ENCODE data around the gene RCAN2.

Gene RCAN2

GRCh38 chr6:46472243-46472642 is 19.0 kb downstream of the RCAN2 start:
- no peaks in the 10 kb centered on the region for H4K20me1 ChIP-seq (ENCODE audit: insufficient read depth, low read length)
- H3F3A ChIP-seq (ENCODE audit: insufficient read depth, low read length): no peaks in the 10 kb centered on the region
- no peak overlapping the region for H3K27ac ChIP-seq (ENCODE audit: low read length)
- no peaks in the 10 kb centered on the region for H3K4me1 ChIP-seq (ENCODE audit: low read length)
- H3K36me3 ChIP-seq (replicated peaks; ENCODE audit: insufficient read depth, low read length): no peaks in the 10 kb centered on the region
- H3K9me3 ChIP-seq (replicated peaks; ENCODE audit: insufficient read depth, low read length): no peaks in the 10 kb centered on the region
- no peak overlapping the region for H3K4me2 ChIP-seq (ENCODE audit: low read depth, low read length)
- no peak overlapping the region for H2AFZ ChIP-seq (ENCODE audit: low read length)
- no peak overlapping the region for H3K9ac ChIP-seq (ENCODE audit: low read length)
- no peak overlapping the region for H3K4me3 ChIP-seq (ENCODE audit: low read length)
- H3K9me2 ChIP-seq (replicated peaks; ENCODE audit: insufficient read depth, low read length): no peaks in the 10 kb centered on the region
- H3K27me3 ChIP-seq (replicated peaks; ENCODE audit: insufficient read depth, low read length): no peaks in the 10 kb centered on the region
- no peak for DNase-seq
- no peaks in the 10 kb centered on the region for H3K79me2 ChIP-seq (ENCODE audit: low read length)
- no peak for TF ChIP-seq CTCF (IDR thresholded peaks at IDR 0.05; ENCODE audit: low read length)
- no peak for TF ChIP-seq EZH2 (optimal IDR thresholded peaks at IDR 0.05; ENCODE audit: low read depth, low read length)
- no peak for TF ChIP-seq EZH2phosphoT487 (IDR thresholded peaks at IDR 0.05; ENCODE audit: low read length)

- no peak overlapping the region for H3K4me2 ChIP-seq (ENCODE audit: low read depth, low read length)
- no peaks in the 10 kb centered on the region for H3K4me1 ChIP-seq (ENCODE audit: low read length)
- no peak for DNase-seq
- H3K36me3 ChIP-seq (replicated peaks; ENCODE audit: insufficient read depth, low read length): no peaks in the 10 kb centered on the region
- TF ChIP-seq EZH2phosphoT487 (IDR thresholded peaks at IDR 0.05; ENCODE audit: low read length) (no peak), EZH2 (optimal IDR thresholded peaks at IDR 0.05; ENCODE audit: low read depth, low read length) (no peak), CTCF (IDR thresholded peaks at IDR 0.05; ENCODE audit: low read length) (no peak)
- no peaks in the 10 kb centered on the region for H3K79me2 ChIP-seq (ENCODE audit: low read length)
- no peak overlapping the region for H3K9ac ChIP-seq (ENCODE audit: low read length)
- H3K27ac ChIP-seq (ENCODE audit: low read length): no peak overlapping the region
- no peaks in the 10 kb centered on the region for H3K27me3 ChIP-seq (replicated peaks; ENCODE audit: insufficient read depth, low read length)
- H3K9me3 ChIP-seq (replicated peaks; ENCODE audit: insufficient read depth, low read length): no peaks in the 10 kb centered on the region
- no peaks in the 10 kb centered on the region for H4K20me1 ChIP-seq (ENCODE audit: insufficient read depth, low read length)
- no peak overlapping the region for H3K4me3 ChIP-seq (ENCODE audit: low read length)
- H3K9me2 ChIP-seq (replicated peaks; ENCODE audit: insufficient read depth, low read length): no peaks in the 10 kb centered on the region
- H2AFZ ChIP-seq (ENCODE audit: low read length): no peak overlapping the region
- no peaks in the 10 kb centered on the region for H3F3A ChIP-seq (ENCODE audit: insufficient read depth, low read length)
Measured at GRCh38 chr6:46469021-46469420, 22.2 kb downstream of the RCAN2 start.

- no peak for TF ChIP-seq EZH2 (optimal IDR thresholded peaks at IDR 0.05; ENCODE audit: low read depth, low read length)
- no peak for TF ChIP-seq EZH2phosphoT487 (IDR thresholded peaks at IDR 0.05; ENCODE audit: low read length)
- no peak for TF ChIP-seq CTCF (IDR thresholded peaks at IDR 0.05; ENCODE audit: low read length)
- no peaks in the 10 kb centered on the region for H3K36me3 ChIP-seq (replicated peaks; ENCODE audit: insufficient read depth, low read length)
Measured at GRCh38 chr6:46468403-46469010, 22.7 kb downstream of the RCAN2 start.

More at GRCh38 chr6:46468403-46469010, 22.7 kb downstream of the RCAN2 start:
- Histone ChIP-seq H4K20me1 (ENCODE audit: insufficient read depth, low read length) (no peaks in the 10 kb centered on the region), H3K79me2 (ENCODE audit: low read length) (no peaks in the 10 kb centered on the region), H3K9ac (ENCODE audit: low read length) (no peak overlapping the region), H2AFZ (ENCODE audit: low read length) (no peak overlapping the region), H3K4me2 (ENCODE audit: low read depth, low read length) (no peak overlapping the region), H3K9me3 (replicated peaks; ENCODE audit: insufficient read depth, low read length) (no peaks in the 10 kb centered on the region), H3F3A (ENCODE audit: insufficient read depth, low read length) (no peaks in the 10 kb centered on the region), H3K27me3 (replicated peaks; ENCODE audit: insufficient read depth, low read length) (no peaks in the 10 kb centered on the region), H3K27ac (ENCODE audit: low read length) (no peak overlapping the region), H3K9me2 (replicated peaks; ENCODE audit: insufficient read depth, low read length) (no peaks in the 10 kb centered on the region), H3K4me3 (ENCODE audit: low read length) (no peak overlapping the region), H3K4me1 (ENCODE audit: low read length) (no peaks in the 10 kb centered on the region)
- DNase-seq: no peak
